Fibroblast of skin of back (primary cell): ENCODE measurements around the gene NPIPA1.
"Not testable (repeated sequence)": the region's sequence is repeated elsewhere in the genome, so short reads cannot be mapped to it uniquely, and the experiment has no call there.

ENCODE experiments used
- DNase-seq: peaks from one replicate; pipeline ENCODE4 v3.0.0-alpha.2; 2013

Gene NPIPA1

GRCh38 chr16:14978281-14978680 is 41.0 kb downstream of the NPIPA1 start:
- DNase-seq, result not testable (repeated sequence)

GRCh38 chr16:14978908-14979307 is 41.7 kb downstream of the NPIPA1 start:
- not testable (repeated sequence) for DNase-seq

GRCh38 chr16:14981234-14981633 is 44.0 kb downstream of the NPIPA1 start:
- DNase-seq, result not testable (repeated sequence)

GRCh38 chr16:14982521-14982920 is 45.3 kb downstream of the NPIPA1 start:
- not testable (repeated sequence) for DNase-seq

- DNase-seq, result not testable (repeated sequence)
These were observed 50.8 kb downstream of the NPIPA1 start for GRCh38 chr16:14988092-14988491.

- DNase-seq, result not testable (repeated sequence)
These were observed 51.5 kb downstream of the NPIPA1 start for GRCh38 chr16:14988661-14989191.

GRCh38 chr16:14989291-14990281 is 52.3 kb downstream of the NPIPA1 start:
- DNase-seq, result not testable (repeated sequence)

- not testable (repeated sequence) for DNase-seq
These were observed 56.3 kb downstream of the NPIPA1 start for GRCh38 chr16:14993277-14994151.

GRCh38 chr16:14996702-14997101 is 59.5 kb downstream of the NPIPA1 start:
- peak; percentile 57 for DNase-seq

GRCh38 chr16:14998300-14998699 is 61.1 kb downstream of the NPIPA1 start:
- not testable (repeated sequence) for DNase-seq

- DNase-seq, result not testable (repeated sequence)
These were observed 62.6 kb downstream of the NPIPA1 start for GRCh38 chr16:14999845-15000244.
